Spleen (tissue), 11 donors: ENCODE results near the gene SPTBN5. TPM values are rescaled to one million over a fixed set of nuclear protein-coding genes. Genes with fewer than 3 reads are reported as not detected.
A peak's percentile ranks its signal among the peaks of the same experiment; 100 is the strongest.

Source experiments
- DNase-seq: peaks from one replicate; pipeline ENCODE4 v3.0.0-alpha.2; 2020
- H3K27ac ChIP-seq, 8 donors: fragments of 200-600 bp; sonication (generic) in 7 of 8; 1 replicate in 4 of 8; 2 replicates in 4 of 8; pipeline versions ENCODE4 v1.5.0 to v1.8.0; 2016 to 2021; ENCODE audit warnings: inconsistent platforms in 4 of 8, mild to moderate bottlenecking in 4 of 8, moderate library complexity in 1 of 8
- H3K27me3 ChIP-seq, 7 donors: fragments of 200-600 bp; sonication (generic) in 6 of 7; replicated peaks in 1 of 7; 1 replicate in 4 of 7; 2 replicates in 3 of 7; pipeline versions ENCODE4 v1.5.0 to v1.8.0; 2016 to 2021; ENCODE audit warnings: inconsistent platforms in 3 of 7, mild to moderate bottlenecking in 1 of 7
- H3K36me3 ChIP-seq, 6 donors: fragments of 200-600 bp; sonication (generic) in 5 of 6; 1 replicate in 4 of 6; 2 replicates in 2 of 6; pipeline versions ENCODE4 v1.5.0 to v1.8.0; 2016 to 2021; ENCODE audit warnings: inconsistent platforms in 2 of 6
- H3K4me1 ChIP-seq, 6 donors: fragments of 200-600 bp; sonication (generic) in 5 of 6; 1 replicate in 3 of 6; 2 replicates in 3 of 6; pipeline versions ENCODE4 v1.5.0 to v1.8.0; 2016 to 2021; ENCODE audit warnings: inconsistent platforms in 3 of 6
- H3K4me3 ChIP-seq, 8 donors: fragments of 200-600 bp; sonication (generic) in 7 of 8; 1 replicate in 4 of 8; 2 replicates in 4 of 8; pipeline versions ENCODE4 v1.5.0 to v1.8.0; 2016 to 2021; ENCODE audit warnings: inconsistent platforms in 4 of 8, mild to moderate bottlenecking in 4 of 8, moderate library complexity in 2 of 8
- H3K9me3 ChIP-seq, 8 donors: fragments of 200-600 bp; sonication (generic) in 7 of 8; 1 replicate in 4 of 8; 2 replicates in 4 of 8; pipeline versions ENCODE4 v1.5.0 to v1.8.0; 2016 to 2021; ENCODE audit warnings: inconsistent platforms in 4 of 8
- CTCF ChIP-seq, 11 experiments: fragments of 200-600 bp in 7 of 11; fragments of 450-650 bp in 4 of 11; sonication (generic) in 4 of 11; IDR thresholded peaks in 8 of 11; conservative IDR thresholded peaks in 3 of 11; 1 replicate in 7 of 11; 2 replicates in 4 of 11; pipeline versions ENCODE4 v1.4.0 to v1.8.0; 2016 to 2021; ENCODE audit warnings: antibody characterized with exemption in 11 of 11, inconsistent platforms in 4 of 11, mild to moderate bottlenecking in 1 of 11
- POLR2A ChIP-seq, 3 donors: fragments of 450-650 bp; IDR thresholded peaks; one replicate each; pipeline ENCODE4 v1.5.1; 2017; ENCODE audit warnings: antibody characterized with exemption in 3 of 3, mild to moderate bottlenecking in 1 of 3
- POLR2AphosphoS5 ChIP-seq, 3 donors: sonication (generic); formaldehyde crosslinking; IDR thresholded peaks; one replicate each; pipeline ENCODE4 v1.5.1; 2017; ENCODE audit warnings: antibody characterized with exemption in 3 of 3
- WGBS, 5 donors: extraction: QIAGEN DNeasy Blood & Tissue Kit in 3 of 5; methylation state at CpG; one replicate each; pipeline versions ENCODE4 v1.1.5 to v1.1.7; 2013 to 2018; 5-methylcytosine and 5-hydroxymethylcytosine counted together
- intact Hi-C: fragments of 100-400 bp; cut with DNase I; formaldehyde crosslinking; loops from one replicate; pipeline ENCODE4 v1.15.0; 2023; ENCODE audit warnings: low total_unique reads
- polyA plus RNA-seq, 3 donors: library from polyadenylated mRNA; stranded (reverse); fragments of 200-250 nt; gene quantifications; one replicate each; pipeline ENCODE4 v1.2.1, GENCODE V29; 2013
- total RNA-seq, 7 donors: library from RNA; depleted of rRNA in 3 of 7; stranded (reverse); fragments of >200 nt in 3 of 7; fragmentation: NEBNext Ultra II Directional in 4 of 7; extraction: Animal tissue kit (Norgen Biotek cat#: 25700) in 4 of 7; gene quantifications; one replicate each; pipeline versions ENCODE4 v1.1.0 to v1.2.1, GENCODE V29; 2016 to 2021
- donor health status: healthy with polysubstance abuse.
- donor health status: DM: no; HTN: no; CAD: no; lungs with moderate emphysema.
- donor health status: DM: no; HTN: no; CAD: no.
- donor health status: Bipolar disorder and iron deficiency.
- donor health status: healthy.
- donor health status: DM: no; HTN: no; CAD: no.
- donor health status: DM: yes; HTN: yes; CAD: no.

The SPTBN5 gene
- total and polyA plus RNA-seq, 10 donors = 0.19 to 2.0 (median 0.73) TPM

GRCh38 chr15:41940441-41940857 lies 46.6 kb upstream of the SPTBN5 start:
- H3K27ac ChIP-seq = peak overlapping the region in 1 of 8 donors; percentile 51

GRCh38 chr15:41939986-41940385 lies 46.1 kb upstream of the SPTBN5 start:
- intact Hi-C loops = no loop called here
- Histone ChIP-seq H3K27ac (peak overlapping the region in 1 of 8 donors; percentile 51), H3K4me1 (peaks cover 20 to 50% (median 33%) of the 10 kb centered on the region in 6 donors), H3K36me3 (peaks cover 0 to 47% (median 12%) of the 10 kb centered on the region in 6 donors), H3K27me3 (no peaks in the 10 kb centered on the region), H3K4me3 (no peak overlapping the region), H3K9me3 (no peaks in the 10 kb centered on the region)
- TF ChIP-seq POLR2A (IDR thresholded peaks at IDR 0.05) (no peak), CTCF (IDR thresholded peaks at IDR 0.05 in 8 of 11, conservative IDR thresholded peaks at IDR 0.05 in 3 of 11) (no peak), POLR2AphosphoS5 (IDR thresholded peaks at IDR 0.05) (no peak)
- no peak for DNase-seq
- WGBS, 5 donors = 88 to 97% (median 97%) methylated on average over 9 of the region's 9 CpGs

More at GRCh38 chr15:41940441-41940857, 46.6 kb upstream of the SPTBN5 start:
- peaks cover 16 to 45% (median 29%) of the 10 kb centered on the region in 6 donors for H3K4me1 ChIP-seq
- no peak for DNase-seq
- intact Hi-C loops = no loop called here
- no peaks in the 10 kb centered on the region for H3K9me3 ChIP-seq
- TF ChIP-seq CTCF (IDR thresholded peaks at IDR 0.05 in 8 of 11, conservative IDR thresholded peaks at IDR 0.05 in 3 of 11) = no peak
- TF ChIP-seq POLR2AphosphoS5 (IDR thresholded peaks at IDR 0.05) = no peak
- TF ChIP-seq POLR2A (IDR thresholded peaks at IDR 0.05) = no peak
- H3K36me3 ChIP-seq = peaks cover 0 to 52% (median 14%) of the 10 kb centered on the region in 6 donors
- H3K4me3 ChIP-seq = no peak overlapping the region
- WGBS, 5 donors = 68 to 86% (median 76%) methylated on average over 11 to 13 of the region's 13 CpGs
- H3K27me3 ChIP-seq = no peaks in the 10 kb centered on the region

GRCh38 chr15:41937568-41937923 lies 43.7 kb upstream of the SPTBN5 start:
- Histone ChIP-seq H3K4me3 (no peak overlapping the region), H3K4me1 (peaks cover 36 to 64% (median 52%) of the 10 kb centered on the region in 6 donors), H3K36me3 (peaks cover 0 to 37% (median 8%) of the 10 kb centered on the region in 6 donors), H3K9me3 (no peaks in the 10 kb centered on the region), H3K27ac (peak overlapping the region; percentile 73 to 88 (median 84)), H3K27me3 (no peaks in the 10 kb centered on the region)
- TF ChIP-seq POLR2AphosphoS5 (IDR thresholded peaks at IDR 0.05) = no peak
- TF ChIP-seq POLR2A (IDR thresholded peaks at IDR 0.05) = no peak
- TF ChIP-seq CTCF (IDR thresholded peaks at IDR 0.05 in 8 of 11, conservative IDR thresholded peaks at IDR 0.05 in 3 of 11) = peak in 1 of 11 experiments; percentile 4
- 27 to 45% (median 33%) methylated on average over 4 of the region's 4 CpGs for WGBS, 5 donors
- intact Hi-C loops = no loop called here
- no peak for DNase-seq

GRCh38 chr15:41936649-41937567 lies 43.1 kb upstream of the SPTBN5 start:
- intact Hi-C loops = no loop called here
- peaks cover 36 to 70% (median 52%) of the 10 kb centered on the region in 6 donors for H3K4me1 ChIP-seq
- peak overlapping the region; percentile 73 to 88 (median 84) for H3K27ac ChIP-seq
- WGBS, 5 donors = 35 to 45% (median 35%) methylated on average over 19 of the region's 19 CpGs
- peaks cover 0 to 35% (median 8%) of the 10 kb centered on the region in 6 donors for H3K36me3 ChIP-seq
- DNase-seq = peak; percentile 86
- no peaks in the 10 kb centered on the region for H3K27me3 ChIP-seq
- TF ChIP-seq POLR2A (IDR thresholded peaks at IDR 0.05) = no peak
- peak in 2 of 3 donors; percentile 61 to 73 for TF ChIP-seq POLR2AphosphoS5 (IDR thresholded peaks at IDR 0.05)
- peak in 2 of 11 experiments; percentile 24 to 33 for TF ChIP-seq CTCF (IDR thresholded peaks at IDR 0.05 in 8 of 11, conservative IDR thresholded peaks at IDR 0.05 in 3 of 11)
- H3K4me3 ChIP-seq = peak overlapping the region in 1 of 8 donors; percentile 11
- no peaks in the 10 kb centered on the region for H3K9me3 ChIP-seq
